ENCODE results near the gene TH. TPM values are rescaled to one million over a fixed set of nuclear protein-coding genes. Genes with fewer than 3 reads are reported as not detected.

Gene TH
- total RNA-seq, 1 donor from 2014 or later, result 0.23 TPM

DNA sequence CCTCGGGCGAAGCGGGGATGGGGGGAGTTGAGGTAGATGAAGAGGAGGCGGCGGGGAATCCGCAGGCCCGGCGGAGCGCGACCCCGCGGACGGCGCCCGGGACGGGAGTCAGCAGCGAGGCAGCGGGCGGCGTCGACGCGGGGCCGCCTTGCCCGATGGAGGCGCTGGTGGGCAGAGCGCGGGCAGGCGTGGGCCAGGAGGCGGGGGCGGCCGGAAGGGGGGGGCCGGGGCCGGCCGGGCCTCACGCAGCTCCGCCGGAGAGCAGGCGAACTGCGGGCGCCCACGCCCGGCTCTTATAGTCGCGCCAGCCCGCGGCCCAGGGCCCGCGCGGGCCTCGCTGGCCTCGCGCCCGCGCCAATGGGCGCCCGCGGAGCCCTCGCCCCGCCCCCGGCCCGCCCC lies 32.5 kb downstream of the TH start, which contains the start of gene IGF2:
IGF2 (minus strand) TSS at position 267 of the 399 bp plus-strand sequence. CDS start 3,866 bp downstream, outside the sequence.
- TF ChIP-seq, protein P1, sequence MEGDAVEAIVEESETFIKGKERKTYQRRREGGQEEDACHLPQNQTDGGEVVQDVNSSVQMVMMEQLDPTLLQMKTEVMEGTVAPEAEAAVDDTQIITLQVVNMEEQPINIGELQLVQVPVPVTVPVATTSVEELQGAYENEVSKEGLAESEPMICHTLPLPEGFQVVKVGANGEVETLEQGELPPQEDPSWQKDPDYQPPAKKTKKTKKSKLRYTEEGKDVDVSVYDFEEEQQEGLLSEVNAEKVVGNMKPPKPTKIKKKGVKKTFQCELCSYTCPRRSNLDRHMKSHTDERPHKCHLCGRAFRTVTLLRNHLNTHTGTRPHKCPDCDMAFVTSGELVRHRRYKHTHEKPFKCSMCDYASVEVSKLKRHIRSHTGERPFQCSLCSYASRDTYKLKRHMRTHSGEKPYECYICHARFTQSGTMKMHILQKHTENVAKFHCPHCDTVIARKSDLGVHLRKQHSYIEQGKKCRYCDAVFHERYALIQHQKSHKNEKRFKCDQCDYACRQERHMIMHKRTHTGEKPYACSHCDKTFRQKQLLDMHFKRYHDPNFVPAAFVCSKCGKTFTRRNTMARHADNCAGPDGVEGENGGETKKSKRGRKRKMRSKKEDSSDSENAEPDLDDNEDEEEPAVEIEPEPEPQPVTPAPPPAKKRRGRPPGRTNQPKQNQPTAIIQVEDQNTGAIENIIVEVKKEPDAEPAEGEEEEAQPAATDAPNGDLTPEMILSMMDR (conservative IDR thresholded peaks at IDR 0.05; ENCODE audit: low read depth, low read length), result no peak
- no peak for DNase-seq (ENCODE audit: low read depth)
- H3K4me3 ChIP-seq (ENCODE audit: low read depth, low read length), result no peak within 1 kb of the TSS

GRCh38 chr11:2138431-2139122 lies 33.0 kb downstream of the TH start:
- no peak overlapping the region for H3K4me3 ChIP-seq (ENCODE audit: low read depth, low read length)
- TF ChIP-seq, protein P1 (conservative IDR thresholded peaks at IDR 0.05; ENCODE audit: low read depth, low read length), result no peak
- no peak for DNase-seq (ENCODE audit: low read depth)

- no peak overlapping the region for H3K4me3 ChIP-seq (ENCODE audit: low read depth, low read length)
- no peak for DNase-seq (ENCODE audit: low read depth)
- TF ChIP-seq, protein P1 (conservative IDR thresholded peaks at IDR 0.05; ENCODE audit: low read depth, low read length), result no peak
Observed at GRCh38 chr11:2138068-2138430, 33.6 kb downstream of the TH start.

DNA sequence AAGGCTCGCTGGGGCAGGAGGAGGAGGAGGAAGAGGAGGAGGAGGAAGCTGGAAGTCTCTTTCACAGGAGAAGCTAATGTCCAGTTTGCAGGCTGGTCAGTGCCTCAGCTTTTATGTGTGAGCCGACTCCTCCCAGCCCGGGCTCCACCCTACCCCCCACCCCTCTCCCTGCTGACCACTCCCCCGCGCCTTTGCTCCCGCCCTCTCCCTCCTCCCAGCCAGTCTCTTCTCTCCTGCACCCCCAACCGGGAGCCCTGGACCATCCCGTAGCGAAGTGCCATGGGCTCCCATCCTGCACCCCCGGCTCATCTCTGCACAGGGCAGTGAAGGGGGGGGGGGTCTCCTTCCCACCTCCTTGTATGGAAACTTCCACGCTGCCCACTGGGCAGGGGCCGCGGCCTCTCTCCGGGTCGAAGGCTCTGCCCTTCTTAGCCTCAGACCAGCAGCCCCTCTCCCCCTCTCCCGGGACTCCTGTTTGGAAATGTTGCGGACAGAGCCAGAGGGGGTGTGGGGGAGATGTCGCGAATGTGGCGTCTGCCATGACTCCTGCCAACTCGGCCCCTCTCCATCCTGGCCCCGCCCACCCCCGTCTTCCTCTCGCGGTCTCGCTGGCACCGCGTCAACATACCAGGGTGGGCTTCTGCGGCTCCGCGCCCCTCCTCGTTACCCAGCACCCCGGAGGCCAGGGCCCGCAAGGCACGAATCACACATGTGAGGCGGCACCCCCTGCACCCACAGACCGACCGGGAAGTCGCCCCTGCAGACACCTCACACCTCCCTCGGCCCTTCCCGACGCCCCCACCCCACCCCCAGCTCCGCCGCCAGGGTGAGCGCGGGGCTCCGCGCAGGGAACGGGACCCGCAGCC lies 34.2 kb downstream of the TH start:
- TF ChIP-seq, protein P1 (conservative IDR thresholded peaks at IDR 0.05; ENCODE audit: low read depth, low read length), result no peak
- no peak overlapping the region for H3K4me3 ChIP-seq (ENCODE audit: low read depth, low read length)
- no peak for DNase-seq (ENCODE audit: low read depth)

DNA sequence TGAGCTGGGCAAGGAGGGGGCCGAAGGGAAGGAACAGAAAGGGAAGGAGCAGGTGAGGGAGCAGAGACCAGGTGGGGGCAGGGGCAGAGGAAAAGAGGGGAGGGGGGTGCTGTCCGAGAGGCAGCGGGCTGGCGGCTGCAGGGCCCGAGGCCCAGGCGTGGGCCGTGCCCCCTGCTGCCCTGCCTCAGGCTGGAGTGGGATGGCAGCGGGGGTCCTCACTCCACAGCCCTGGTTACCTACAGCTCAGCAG lies 34.7 kb downstream of the TH start:
- TF ChIP-seq, protein P1 (conservative IDR thresholded peaks at IDR 0.05; ENCODE audit: low read depth, low read length), result no peak
- no peak for DNase-seq (ENCODE audit: low read depth)
- H3K4me3 ChIP-seq (ENCODE audit: low read depth, low read length), result no peak overlapping the region

DNA sequence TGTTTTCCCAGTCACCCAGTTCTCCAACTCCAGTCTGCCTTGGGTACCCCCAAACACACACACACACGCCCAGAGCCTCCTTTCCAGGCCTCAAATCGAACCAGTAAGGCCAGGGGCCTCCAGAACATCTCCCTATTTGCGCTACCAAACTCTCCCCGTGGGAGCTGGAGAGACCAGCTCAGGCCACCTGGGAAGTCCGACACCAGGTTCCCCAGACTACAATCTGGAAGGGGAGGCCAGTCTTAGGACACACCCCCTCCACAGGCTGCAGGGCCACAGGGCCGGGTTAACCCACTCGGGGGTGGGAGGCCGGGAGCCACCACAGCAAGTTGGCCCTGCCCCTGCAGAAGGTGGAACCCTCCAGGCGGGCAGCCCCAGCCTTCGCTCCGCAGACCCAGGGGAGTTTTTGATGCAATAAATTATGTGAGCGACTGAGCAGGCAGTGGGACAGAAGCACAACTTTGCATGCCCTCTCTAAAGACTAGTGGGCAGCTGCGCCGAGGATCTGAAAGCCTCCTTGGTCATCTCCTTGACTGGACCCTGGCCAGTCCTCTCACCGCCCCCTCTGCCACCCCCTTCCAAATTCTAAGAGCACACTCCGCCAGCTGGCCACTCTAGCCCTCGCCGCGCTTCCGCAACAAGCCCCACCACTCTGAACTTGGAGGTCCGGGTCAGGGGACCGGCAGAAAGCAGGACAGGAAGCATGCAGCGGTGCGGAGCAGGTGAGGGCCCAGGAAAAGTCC lies 35.2 kb downstream of the TH start:
- H3K4me3 ChIP-seq (ENCODE audit: low read depth, low read length), result no peak overlapping the region
- DNase-seq (ENCODE audit: low read depth), result no peak
- TF ChIP-seq, protein P1 (conservative IDR thresholded peaks at IDR 0.05; ENCODE audit: low read depth, low read length), result no peak
